ENCODE measurements around the gene MRPL54.

Gene MRPL54

GRCh38 chr19:3801412-3802096 is 39.1 kb downstream of the MRPL54 start:
- no peaks in the 10 kb centered on the region for H3K9me2 ChIP-seq (replicated peaks; ENCODE audit: low read depth, low read length)
- H3K4me2 ChIP-seq (ENCODE audit: low read depth, low read length, poor library complexity, severe bottlenecking) = no peak overlapping the region
- no peak overlapping the region for H2AFZ ChIP-seq (ENCODE audit: low read length)
- no peaks in the 10 kb centered on the region for H3K36me3 ChIP-seq (ENCODE audit: insufficient read depth, low read length)
- H3K27me3 ChIP-seq (ENCODE audit: insufficient read depth, low read length, poor library complexity, severe bottlenecking) = no peaks in the 10 kb centered on the region
- H3K79me2 ChIP-seq (ENCODE audit: insufficient read depth, low read length) = no peaks in the 10 kb centered on the region
- no peak overlapping the region for H3K4me3 ChIP-seq (ENCODE audit: low read length, poor library complexity, severe bottlenecking)
- TF ChIP-seq CTCF (conservative IDR thresholded peaks at IDR 0.05; ENCODE audit: low read length) (no peak), EZH2phosphoT487 (IDR thresholded peaks at IDR 0.05; ENCODE audit: borderline replicate concordance) (no peak)
- peaks cover 4% of the 10 kb centered on the region; the same call in 1 of the 2 replicates for H3K9me3 ChIP-seq (ENCODE audit: insufficient read depth, low read depth, low read length)
- peaks cover 13% of the 10 kb centered on the region for H3K4me1 ChIP-seq (ENCODE audit: insufficient read depth, low read length, poor library complexity, severe bottlenecking)
- H3K9ac ChIP-seq (ENCODE audit: low read depth, low read length, poor library complexity, severe bottlenecking) = no peak overlapping the region
- H3F3A ChIP-seq (ENCODE audit: low read depth) = no peaks in the 10 kb centered on the region
- H4K20me1 ChIP-seq (ENCODE audit: insufficient read depth, low read length, poor library complexity, severe bottlenecking) = no peaks in the 10 kb centered on the region

GRCh38 chr19:3803114-3803888 is 40.8 kb downstream of the MRPL54 start:
- Histone ChIP-seq H3K4me1 (ENCODE audit: insufficient read depth, low read length, poor library complexity, severe bottlenecking) (peaks cover 15% of the 10 kb centered on the region), H3K79me2 (ENCODE audit: insufficient read depth, low read length) (no peaks in the 10 kb centered on the region), H3K9ac (ENCODE audit: low read depth, low read length, poor library complexity, severe bottlenecking) (no peak overlapping the region), H4K20me1 (ENCODE audit: insufficient read depth, low read length, poor library complexity, severe bottlenecking) (no peaks in the 10 kb centered on the region), H3K4me3 (ENCODE audit: low read length, poor library complexity, severe bottlenecking) (no peak overlapping the region), H3K9me3 (ENCODE audit: insufficient read depth, low read depth, low read length) (no peaks in the 10 kb centered on the region), H3K27me3 (ENCODE audit: insufficient read depth, low read length, poor library complexity, severe bottlenecking) (no peaks in the 10 kb centered on the region), H3F3A (ENCODE audit: low read depth) (no peaks in the 10 kb centered on the region), H3K9me2 (replicated peaks; ENCODE audit: low read depth, low read length) (no peaks in the 10 kb centered on the region), H2AFZ (ENCODE audit: low read length) (no peak overlapping the region), H3K4me2 (ENCODE audit: low read depth, low read length, poor library complexity, severe bottlenecking) (no peak overlapping the region), H3K36me3 (ENCODE audit: insufficient read depth, low read length) (no peaks in the 10 kb centered on the region)
- TF ChIP-seq EZH2phosphoT487 (IDR thresholded peaks at IDR 0.05; ENCODE audit: borderline replicate concordance) = no peak
- TF ChIP-seq CTCF (conservative IDR thresholded peaks at IDR 0.05; ENCODE audit: low read length) = no peak

GRCh38 chr19:3803986-3804385 is 41.5 kb downstream of the MRPL54 start:
- H3K4me3 ChIP-seq (ENCODE audit: low read length, poor library complexity, severe bottlenecking) = no peak overlapping the region
- H3K36me3 ChIP-seq (ENCODE audit: insufficient read depth, low read length) = no peaks in the 10 kb centered on the region
- H3K4me2 ChIP-seq (ENCODE audit: low read depth, low read length, poor library complexity, severe bottlenecking) = no peak overlapping the region
- no peaks in the 10 kb centered on the region for H3K9me2 ChIP-seq (replicated peaks; ENCODE audit: low read depth, low read length)
- H3K27me3 ChIP-seq (ENCODE audit: insufficient read depth, low read length, poor library complexity, severe bottlenecking) = no peaks in the 10 kb centered on the region
- H3K9me3 ChIP-seq (ENCODE audit: insufficient read depth, low read depth, low read length) = no peaks in the 10 kb centered on the region
- H4K20me1 ChIP-seq (ENCODE audit: insufficient read depth, low read length, poor library complexity, severe bottlenecking) = no peaks in the 10 kb centered on the region
- TF ChIP-seq CTCF (conservative IDR thresholded peaks at IDR 0.05; ENCODE audit: low read length) (no peak), EZH2phosphoT487 (IDR thresholded peaks at IDR 0.05; ENCODE audit: borderline replicate concordance) (no peak)
- no peak overlapping the region for H2AFZ ChIP-seq (ENCODE audit: low read length)
- H3K9ac ChIP-seq (ENCODE audit: low read depth, low read length, poor library complexity, severe bottlenecking) = no peak overlapping the region
- H3K79me2 ChIP-seq (ENCODE audit: insufficient read depth, low read length) = no peaks in the 10 kb centered on the region
- H3F3A ChIP-seq (ENCODE audit: low read depth) = no peaks in the 10 kb centered on the region
- H3K4me1 ChIP-seq (ENCODE audit: insufficient read depth, low read length, poor library complexity, severe bottlenecking) = peaks cover 18% of the 10 kb centered on the region

Measured in Loucy (cell line).